Retinal pigment epithelial cell (primary cell): ENCODE results near the gene LPCAT3.

Source experiments
- DNase-seq: peaks from one replicate; pipeline ENCODE4 v3.0.0-alpha.2; 2010; ENCODE audit warnings: low read depth
- H3K4me3 ChIP-seq: 2 replicates; pipeline ENCODE4 v1.5.1; 2011; ENCODE audit warnings: mild to moderate bottlenecking, low read length, control low read depth, moderate library complexity
- TF ChIP-seq, protein P1 (sequence below): conservative IDR thresholded peaks from 2 replicates; pipeline ENCODE4 v1.5.1; 2011; ENCODE audit warnings: low read depth, low read length, control low read depth, inconsistent platforms

LPCAT3 gene

DNA sequence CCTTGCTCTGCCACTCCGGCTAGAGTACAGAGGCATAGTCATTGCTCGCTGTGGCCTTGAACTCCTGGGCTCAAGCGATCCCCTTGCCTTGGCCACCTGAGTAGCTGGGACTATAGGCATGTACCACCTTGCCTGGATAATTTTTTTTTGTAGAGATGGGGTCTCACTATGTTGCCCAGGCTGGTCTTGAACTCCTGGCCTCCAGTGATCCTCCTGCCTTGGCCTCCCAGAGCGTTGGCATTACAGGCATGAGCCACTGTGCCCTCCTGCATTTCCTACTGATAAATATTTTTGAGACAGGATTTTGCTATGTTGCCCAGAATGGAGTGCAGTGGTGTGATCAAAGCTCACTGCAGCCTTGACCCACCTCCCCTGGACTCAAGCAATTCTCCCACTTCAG is 38.2 kb downstream of the LPCAT3 start:
- DNase-seq = no peak
- TF ChIP-seq, protein P1, sequence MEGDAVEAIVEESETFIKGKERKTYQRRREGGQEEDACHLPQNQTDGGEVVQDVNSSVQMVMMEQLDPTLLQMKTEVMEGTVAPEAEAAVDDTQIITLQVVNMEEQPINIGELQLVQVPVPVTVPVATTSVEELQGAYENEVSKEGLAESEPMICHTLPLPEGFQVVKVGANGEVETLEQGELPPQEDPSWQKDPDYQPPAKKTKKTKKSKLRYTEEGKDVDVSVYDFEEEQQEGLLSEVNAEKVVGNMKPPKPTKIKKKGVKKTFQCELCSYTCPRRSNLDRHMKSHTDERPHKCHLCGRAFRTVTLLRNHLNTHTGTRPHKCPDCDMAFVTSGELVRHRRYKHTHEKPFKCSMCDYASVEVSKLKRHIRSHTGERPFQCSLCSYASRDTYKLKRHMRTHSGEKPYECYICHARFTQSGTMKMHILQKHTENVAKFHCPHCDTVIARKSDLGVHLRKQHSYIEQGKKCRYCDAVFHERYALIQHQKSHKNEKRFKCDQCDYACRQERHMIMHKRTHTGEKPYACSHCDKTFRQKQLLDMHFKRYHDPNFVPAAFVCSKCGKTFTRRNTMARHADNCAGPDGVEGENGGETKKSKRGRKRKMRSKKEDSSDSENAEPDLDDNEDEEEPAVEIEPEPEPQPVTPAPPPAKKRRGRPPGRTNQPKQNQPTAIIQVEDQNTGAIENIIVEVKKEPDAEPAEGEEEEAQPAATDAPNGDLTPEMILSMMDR = no peak

DNA sequence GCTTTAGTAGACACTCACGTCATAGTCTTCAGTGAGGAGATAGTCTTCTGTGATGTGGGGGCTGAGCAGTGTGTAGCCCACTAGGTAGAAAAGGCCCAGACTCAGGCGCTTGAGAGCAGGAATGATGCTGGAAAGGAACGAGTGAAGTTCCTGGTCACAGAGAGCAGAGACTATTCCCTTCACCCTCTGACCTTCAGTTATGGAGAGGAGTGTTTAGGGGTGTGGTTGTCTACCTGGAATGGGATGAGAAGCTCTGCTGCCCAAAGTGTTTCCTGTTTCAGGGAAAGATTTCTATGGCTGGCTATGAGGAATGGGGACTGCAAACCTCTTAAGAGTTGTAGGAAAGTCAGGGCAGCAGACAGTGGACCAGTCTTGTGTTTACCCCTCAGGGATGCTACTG is 38.8 kb downstream of the LPCAT3 start:
- no peak for DNase-seq
- TF ChIP-seq, protein P1 = no peak
- no peak overlapping the region for H3K4me3 ChIP-seq

More for the DNA sequence above, 38.2 kb downstream of the LPCAT3 start:
- H3K4me3 ChIP-seq = no peak overlapping the region

DNA sequence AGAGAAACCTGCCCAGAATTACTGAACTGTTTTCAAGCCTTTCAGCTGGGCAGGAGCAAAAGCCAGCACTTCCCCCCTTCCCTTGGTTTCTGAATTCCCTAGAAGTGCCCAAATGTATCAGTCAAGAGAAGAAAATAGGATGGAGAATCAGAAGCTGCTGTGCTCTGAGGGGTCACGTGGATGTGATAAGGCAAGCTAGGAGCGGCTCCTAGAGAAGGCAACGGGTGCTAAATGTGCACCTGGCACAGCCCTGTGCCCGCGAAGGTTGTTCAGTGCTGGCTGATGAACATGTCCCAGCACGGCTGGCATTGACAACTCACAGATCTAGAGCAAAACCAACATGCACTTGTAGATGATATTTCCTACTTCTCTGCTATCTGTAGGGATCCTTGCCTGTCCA is 39.3 kb downstream of the LPCAT3 start:
- TF ChIP-seq, protein P1 = no peak
- H3K4me3 ChIP-seq = no peak overlapping the region
- no peak for DNase-seq

DNA sequence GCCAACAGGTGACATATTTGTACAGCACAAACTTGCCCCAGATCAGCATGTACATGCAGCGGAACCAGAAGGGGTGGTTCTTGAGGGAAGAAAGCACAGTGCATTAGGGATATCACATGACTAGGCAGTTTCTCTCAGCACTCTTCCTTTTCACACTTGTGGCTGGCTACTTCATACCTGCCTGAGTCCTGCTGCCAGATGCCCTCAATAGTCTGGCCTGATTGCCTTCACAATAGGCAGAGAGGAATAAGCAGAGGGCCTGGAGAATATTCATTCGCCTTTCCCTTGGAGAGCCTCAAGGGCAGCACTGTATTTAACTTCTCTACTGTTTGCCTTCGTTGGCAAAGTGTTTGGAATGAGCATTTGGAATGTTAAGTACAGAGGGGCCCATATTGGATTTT is 39.7 kb downstream of the LPCAT3 start:
- TF ChIP-seq, protein P1 = no peak
- H3K4me3 ChIP-seq = no peak overlapping the region
- DNase-seq = no peak

DNA sequence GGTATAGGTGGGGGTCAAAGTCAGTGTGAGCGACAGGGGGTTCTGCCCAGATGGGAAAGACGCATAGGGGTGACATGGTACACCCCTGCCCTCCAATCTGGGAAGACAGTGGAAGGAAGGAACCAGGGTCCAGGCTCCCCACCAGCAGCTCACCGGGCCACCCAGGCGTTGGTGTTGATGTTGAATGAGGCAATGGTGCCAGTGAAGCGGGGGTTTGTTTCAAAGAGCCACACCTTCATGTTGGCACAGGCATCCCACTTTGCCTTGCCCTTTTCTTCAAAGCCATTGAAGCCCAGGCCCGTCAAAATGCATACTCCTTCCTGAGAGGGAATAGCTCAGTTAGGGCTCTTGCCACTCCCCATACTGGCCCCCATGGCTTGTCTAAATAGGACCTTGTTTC is 40.1 kb downstream of the LPCAT3 start:
- TF ChIP-seq, protein P1 = no peak
- no peak for DNase-seq
- H3K4me3 ChIP-seq = no peak overlapping the region

DNA sequence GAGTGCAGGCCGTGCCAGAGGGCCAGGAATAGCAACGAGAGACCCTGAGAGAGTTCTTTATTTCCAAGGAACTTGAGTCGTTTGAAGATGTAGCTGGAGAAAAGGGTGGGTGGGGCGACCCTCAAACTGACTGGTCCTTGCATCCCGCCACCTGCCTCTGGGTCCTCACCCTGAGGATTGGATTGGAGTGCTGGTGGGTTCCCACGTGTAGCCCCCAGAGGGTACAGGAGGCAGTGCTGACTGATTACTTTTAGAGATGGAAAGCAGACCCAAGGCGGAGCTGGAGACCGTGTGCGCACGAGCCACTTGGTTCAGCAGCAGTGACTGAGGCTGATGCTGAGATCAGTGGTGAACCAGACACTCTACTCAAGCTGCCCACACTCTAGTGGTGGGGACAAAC is 40.6 kb downstream of the LPCAT3 start:
- no peak for DNase-seq
- no peak overlapping the region for H3K4me3 ChIP-seq
- TF ChIP-seq, protein P1 = no peak

DNA sequence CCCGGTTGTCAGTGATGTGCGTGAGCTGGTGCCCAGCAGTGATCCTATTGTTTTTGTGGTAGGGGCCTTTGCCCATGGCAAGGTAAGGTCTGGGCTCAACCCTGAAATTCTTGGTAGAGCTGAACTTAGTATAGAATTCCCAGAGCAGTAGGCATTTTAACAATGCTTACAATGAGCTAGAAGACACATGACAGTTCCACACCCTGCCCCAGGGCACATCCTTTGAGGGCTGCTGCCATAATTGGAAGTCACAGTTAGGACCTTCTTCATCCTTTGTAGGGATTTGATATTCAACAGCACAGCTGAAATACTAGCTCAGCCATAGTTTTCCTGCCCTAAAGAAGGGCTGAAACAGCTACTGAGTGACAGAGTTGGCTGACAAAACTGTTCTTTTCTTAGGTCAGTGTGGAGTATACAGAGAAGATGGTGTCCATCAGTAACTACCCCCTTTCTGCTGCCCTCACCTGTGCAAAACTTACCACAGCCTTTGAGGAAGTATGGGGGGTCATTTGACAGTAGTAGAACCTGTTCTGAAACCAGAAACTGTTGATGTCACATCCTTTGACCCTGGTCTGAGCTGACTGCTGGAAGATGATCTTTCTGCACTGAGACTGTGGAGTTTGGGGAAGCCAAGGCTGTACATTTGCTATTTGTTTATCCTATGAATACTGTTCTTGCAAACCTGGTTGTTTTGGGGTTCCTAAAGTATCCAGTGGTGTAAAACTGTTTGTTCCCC is 42.8 kb downstream of the LPCAT3 start:
- TF ChIP-seq, protein P1 = no peak
- DNase-seq = no peak
- H3K4me3 ChIP-seq = no peak overlapping the region
